CD4-positive, alpha-beta memory T cell (primary cell): ENCODE measurements around the gene ADGRD2. TPM values are rescaled to one million over a fixed set of nuclear protein-coding genes. Genes with fewer than 3 reads are reported as not detected.

Experiments
- CTCF ChIA-PET: fragments of 350-600 bp; sonication (Branson Sonifier 250); formaldehyde crosslinking; loops from one replicate; lab custom pipeline; 2021; ENCODE audit warnings: inconsistent platforms; ENCODE audit not compliant: partially characterized antibody; lab: Charles Lee
- POLR2A ChIA-PET: fragments of 350-600 bp; sonication (Branson Sonifier 250); formaldehyde crosslinking; loops from one replicate; lab custom pipeline; 2021; ENCODE audit not compliant: partially characterized antibody; lab: Charles Lee
- DNase-seq, 5 donors: peaks; one replicate each; pipeline versions ENCODE4 v3.0.0 to v3.0.0-alpha.2; 2020 to 2022; ENCODE audit warnings: mixed read lengths in 1 of 5
- H3K27ac ChIP-seq: one replicate; pipeline ENCODE4 v1.7.0; 2013; ENCODE audit warnings: low read depth, low read length
- H3K27me3 ChIP-seq: 2 replicates; pipeline ENCODE4 v1.7.0; 2013; ENCODE audit warnings: mild to moderate bottlenecking, low read length, moderate library complexity; ENCODE audit not compliant: insufficient read depth
- H3K36me3 ChIP-seq: 2 replicates; pipeline ENCODE4 v1.7.0; 2013; ENCODE audit warnings: mild to moderate bottlenecking, low read length, moderate library complexity; ENCODE audit not compliant: insufficient read depth
- H3K4me1 ChIP-seq: 2 replicates; pipeline ENCODE4 v1.7.0; 2013; ENCODE audit warnings: mild to moderate bottlenecking, low read length, moderate library complexity; ENCODE audit not compliant: insufficient read depth
- H3K4me3 ChIP-seq, 2 donors: one replicate each; pipeline ENCODE4 v1.7.0; 2013; ENCODE audit warnings: low read length in 2 of 2, mild to moderate bottlenecking in 1 of 2
- H3K9me3 ChIP-seq, 2 donors: one replicate each; pipeline ENCODE4 v1.7.0; 2013; ENCODE audit warnings: low read length in 2 of 2, control low read depth in 1 of 2; ENCODE audit not compliant: control insufficient read depth in 1 of 2
- H3K27ac Mint-ChIP-seq, 7 donors: one replicate each; pipeline ENCODE4 v1.8.0; 2020 to 2021; ENCODE audit warnings: mixed read lengths in 7 of 7, mild to moderate bottlenecking in 6 of 7, inconsistent platforms in 3 of 7, moderate library complexity in 3 of 7
- H3K27me3 Mint-ChIP-seq, 2 donors: one replicate each; pipeline ENCODE4 v1.8.0; 2020 to 2021; ENCODE audit warnings: mixed read lengths in 2 of 2
- H3K36me3 Mint-ChIP-seq, 2 donors: one replicate each; pipeline ENCODE4 v1.8.0; 2020 to 2021; ENCODE audit warnings: mixed read lengths in 2 of 2, inconsistent platforms in 1 of 2, mild to moderate bottlenecking in 1 of 2
- H3K4me1 Mint-ChIP-seq, 4 donors: one replicate each; pipeline ENCODE4 v1.8.0; 2020 to 2021; ENCODE audit warnings: mixed read lengths in 4 of 4, mild to moderate bottlenecking in 1 of 4
- H3K4me3 Mint-ChIP-seq, 8 donors: one replicate each; pipeline ENCODE4 v1.8.0; 2020 to 2021; ENCODE audit warnings: mixed read lengths in 8 of 8, mild to moderate bottlenecking in 7 of 8, moderate library complexity in 6 of 8, inconsistent platforms in 3 of 8
- H3K9me3 Mint-ChIP-seq, 8 donors: one replicate each; pipeline ENCODE4 v1.8.0; 2020 to 2021; ENCODE audit warnings: mixed read lengths in 8 of 8, mild to moderate bottlenecking in 5 of 8, inconsistent platforms in 3 of 8, moderate library complexity in 1 of 8
- intact Hi-C: fragments of 100-400 bp; cut with micrococcal nuclease; formaldehyde crosslinking; loops from one replicate; pipeline ENCODE4 v1.15.1; 2023
- polyA plus RNA-seq, 2 donors: library from polyadenylated mRNA; unstranded; fragments of 300-500 nt; fragmentation: Illumina TruSeq; gene quantifications; one replicate each; pipeline ENCODE4 v1.2.3, GENCODE V29; 2021
- total RNA-seq, 2 experiments: library from RNA; stranded (reverse); gene quantifications; one replicate each; pipeline ENCODE4 v1.2.3, GENCODE V29; 2021

ADGRD2 gene
- not detected for total RNA-seq
- not detected for polyA plus RNA-seq

GRCh38 chr9:124450241-124450924 is at the start of gene ADGRD2:
Gene ADGRD2 (plus strand): TSS chr9:124450451. CDS start chr9:124451667, 1,216 bp downstream.
- H3K27me3 Mint-ChIP-seq: peaks cover 19 to 23% of the 10 kb centered on the region in 2 donors
- Histone ChIP-seq H3K27me3 (peaks cover 11% of the 10 kb centered on the region), H3K36me3 (no peaks in the 10 kb centered on the region), H3K9me3 (no peaks in the 10 kb centered on the region), H3K27ac (no peak within 1 kb of the TSS), H3K4me1 (no peaks in the 10 kb centered on the region), H3K4me3 (no peak within 1 kb of the TSS)
- H3K4me3 Mint-ChIP-seq: peak within 1 kb of the TSS in 1 of 8 donors; percentile 13
- DNase-seq: no peak
- intact Hi-C loops: no loop called here
- POLR2A ChIA-PET: no interaction called here
- peaks cover 0 to 8% (median 0%) of the 10 kb centered on the region in 4 donors for H3K4me1 Mint-ChIP-seq
- no peaks in the 10 kb centered on the region for H3K9me3 Mint-ChIP-seq
- CTCF ChIA-PET: no interaction called here
- H3K36me3 Mint-ChIP-seq: no peaks in the 10 kb centered on the region
- no peak within 1 kb of the TSS for H3K27ac Mint-ChIP-seq

- Mint-ChIP-seq H3K27ac (no peak overlapping the region), H3K36me3 (peaks cover 48 to 83% of the 10 kb centered on the region in 2 donors), H3K4me3 (peak overlapping the region in 1 of 8 donors; percentile 21), H3K27me3 (no peaks in the 10 kb centered on the region), H3K4me1 (peaks cover 25 to 48% (median 29%) of the 10 kb centered on the region in 4 donors), H3K9me3 (no peaks in the 10 kb centered on the region)
- intact Hi-C loops: no loop called here
- H3K27ac ChIP-seq: no peak overlapping the region
- no peaks in the 10 kb centered on the region for H3K9me3 ChIP-seq
- POLR2A ChIA-PET: no interaction called here
- no peaks in the 10 kb centered on the region for H3K4me1 ChIP-seq
- DNase-seq: no peak
- CTCF ChIA-PET: no interaction called here
- H3K4me3 ChIP-seq: no peak overlapping the region
- H3K36me3 ChIP-seq: peaks cover 44% of the 10 kb centered on the region
- H3K27me3 ChIP-seq: no peaks in the 10 kb centered on the region
These were observed 47.0 kb upstream of the ADGRD2 start for GRCh38 chr9:124403246-124403645.

GRCh38 chr9:124409410-124409809 is 40.8 kb upstream of the ADGRD2 start:
- Mint-ChIP-seq H3K27ac (no peak overlapping the region), H3K4me3 (no peak overlapping the region), H3K36me3 (peaks cover 52 to 86% of the 10 kb centered on the region in 2 donors), H3K4me1 (peaks cover 19 to 42% (median 20%) of the 10 kb centered on the region in 4 donors), H3K9me3 (no peaks in the 10 kb centered on the region), H3K27me3 (no peaks in the 10 kb centered on the region)
- H3K27me3 ChIP-seq: no peaks in the 10 kb centered on the region
- peaks cover 63% of the 10 kb centered on the region for H3K36me3 ChIP-seq
- H3K9me3 ChIP-seq: no peaks in the 10 kb centered on the region
- H3K27ac ChIP-seq: no peak overlapping the region
- ChIA-PET CTCF (interaction anchor here (1.4 kb wide), 1 partner anchor 9 kb away, joined by 4 read pairs; no protein-coding TSS in a partner anchor), POLR2A (no interaction called here)
- H3K4me3 ChIP-seq: no peak overlapping the region
- intact Hi-C loops: no loop called here
- DNase-seq: no peak
- peaks cover 12% of the 10 kb centered on the region for H3K4me1 ChIP-seq

GRCh38 chr9:124410321-124410913 is 39.8 kb upstream of the ADGRD2 start:
- peaks cover 0 to under 1% (median 0%) of the 10 kb centered on the region in 8 donors for H3K9me3 Mint-ChIP-seq
- Histone ChIP-seq H3K9me3 (no peaks in the 10 kb centered on the region), H3K4me3 (no peak overlapping the region), H3K27me3 (no peaks in the 10 kb centered on the region), H3K27ac (no peak overlapping the region), H3K4me1 (peaks cover 18% of the 10 kb centered on the region), H3K36me3 (peaks cover 56% of the 10 kb centered on the region)
- no peak overlapping the region for H3K27ac Mint-ChIP-seq
- H3K4me3 Mint-ChIP-seq: no peak overlapping the region
- intact Hi-C loops: loop anchor here (10.0 kb wide), 1 partner anchor 156 kb away; the partner anchor contains the start of gene NEK6
- DNase-seq: no peak
- peaks cover 21 to 47% (median 25%) of the 10 kb centered on the region in 4 donors for H3K4me1 Mint-ChIP-seq
- ChIA-PET POLR2A (interaction anchor here (1.3 kb wide), 1 partner anchor 16 kb away, joined by 3 read pairs; no protein-coding TSS in a partner anchor), CTCF (interaction anchor here (0.9 to 1.4 kb wide), 3 partner anchors 8 to 12 kb away, joined by 3 to 4 read pairs (median 4); no protein-coding TSS in a partner anchor)
- H3K27me3 Mint-ChIP-seq: peaks cover 0 to 1% of the 10 kb centered on the region in 2 donors
- peaks cover 50 to 87% of the 10 kb centered on the region in 2 donors for H3K36me3 Mint-ChIP-seq

GRCh38 chr9:124411514-124412227 is 38.6 kb upstream of the ADGRD2 start:
- Histone ChIP-seq H3K4me1 (peaks cover 23% of the 10 kb centered on the region), H3K36me3 (peaks cover 45% of the 10 kb centered on the region), H3K27ac (no peak overlapping the region), H3K9me3 (peaks cover 0 to 4% of the 10 kb centered on the region in 2 donors), H3K27me3 (no peaks in the 10 kb centered on the region), H3K4me3 (no peak overlapping the region)
- Mint-ChIP-seq H3K27me3 (peaks cover 0 to 3% of the 10 kb centered on the region in 2 donors), H3K27ac (peak overlapping the region in 1 of 7 donors; percentile 78), H3K4me3 (no peak overlapping the region), H3K4me1 (peaks cover 23 to 49% (median 28%) of the 10 kb centered on the region in 4 donors), H3K9me3 (peaks cover 0 to 2% (median 0%) of the 10 kb centered on the region in 8 donors), H3K36me3 (peaks cover 42 to 77% of the 10 kb centered on the region in 2 donors)
- DNase-seq: no peak
- intact Hi-C loops: loop anchor here (10.0 kb wide), 1 partner anchor 157 kb away; the partner anchor contains the start of gene NEK6
- CTCF ChIA-PET: no interaction called here
- POLR2A ChIA-PET: interaction anchor here (1.3 kb wide), 1 partner anchor 17 kb away, joined by 3 read pairs; no protein-coding TSS in a partner anchor

GRCh38 chr9:124412228-124412575 is 38.0 kb upstream of the ADGRD2 start:
- peaks cover 45% of the 10 kb centered on the region for H3K36me3 ChIP-seq
- intact Hi-C loops: loop anchor here (10.0 kb wide), 1 partner anchor 157 kb away; the partner anchor contains the start of gene NEK6
- peaks cover 22 to 48% (median 28%) of the 10 kb centered on the region in 4 donors for H3K4me1 Mint-ChIP-seq
- ChIA-PET POLR2A (no interaction called here), CTCF (no interaction called here)
- H3K27ac Mint-ChIP-seq: no peak overlapping the region
- H3K27me3 ChIP-seq: no peaks in the 10 kb centered on the region
- no peak overlapping the region for H3K27ac ChIP-seq
- H3K4me1 ChIP-seq: peaks cover 23% of the 10 kb centered on the region
- no peak overlapping the region for H3K4me3 ChIP-seq
- peaks cover 0 to 3% of the 10 kb centered on the region in 2 donors for H3K27me3 Mint-ChIP-seq
- H3K9me3 ChIP-seq: peaks cover 0 to 4% of the 10 kb centered on the region in 2 donors
- H3K36me3 Mint-ChIP-seq: peaks cover 41 to 71% of the 10 kb centered on the region in 2 donors
- H3K9me3 Mint-ChIP-seq: peaks cover 0 to 2% (median 0%) of the 10 kb centered on the region in 8 donors
- DNase-seq: no peak
- H3K4me3 Mint-ChIP-seq: no peak overlapping the region
